Esophagus muscularis mucosa (tissue), 4 donors: ENCODE results near the gene BTBD1. TPM values are rescaled to one million over a fixed set of nuclear protein-coding genes. Genes with fewer than 3 reads are reported as not detected.
A peak's percentile ranks its signal among the peaks of the same experiment; 100 is the strongest.

Source experiments
- DNase-seq: peaks from one replicate; pipeline ENCODE4 v3.0.0-alpha.2; 2017; ENCODE audit errors: extremely low spot score
- H3K27ac ChIP-seq, 4 donors: fragments of 200-600 bp; sonication (generic); replicated peaks in 1 of 4; 1 replicate in 3 of 4; 2 replicates in 1 of 4; pipeline ENCODE4 v1.5.1; 2016 to 2019; ENCODE audit warnings: mild to moderate bottlenecking in 1 of 4
- H3K27me3 ChIP-seq, 4 donors: fragments of 200-600 bp; sonication (generic); one replicate each; pipeline versions ENCODE4 v1.5.1 to v1.6.0; 2016 to 2019
- H3K36me3 ChIP-seq, 4 donors: fragments of 200-600 bp; sonication (generic); one replicate each; pipeline ENCODE4 v1.5.1; 2016 to 2019
- H3K4me1 ChIP-seq, 4 donors: fragments of 200-600 bp; sonication (generic); one replicate each; pipeline ENCODE4 v1.5.1; 2016 to 2019
- H3K4me3 ChIP-seq, 4 donors: fragments of 200-600 bp; sonication (generic); 1 replicate in 2 of 4; 2 replicates in 2 of 4; pipeline ENCODE4 v1.5.1; 2016 to 2019; ENCODE audit warnings: mild to moderate bottlenecking in 4 of 4, moderate library complexity in 1 of 4
- H3K9me3 ChIP-seq, 4 donors: fragments of 200-600 bp; sonication (generic); 1 replicate in 3 of 4; 2 replicates in 1 of 4; pipeline ENCODE4 v1.5.1; 2016 to 2019
- EP300 ChIP-seq: sonication (generic); formaldehyde crosslinking; IDR thresholded peaks from one replicate; pipeline ENCODE4 v1.6.1; 2017; ENCODE audit warnings: antibody characterized with exemption
- POLR2A ChIP-seq: fragments of 450-650 bp; IDR thresholded peaks from one replicate; pipeline ENCODE4 v1.6.1; 2017; ENCODE audit warnings: antibody characterized with exemption, moderate library complexity, mild to moderate bottlenecking, low read depth
- POLR2AphosphoS5 ChIP-seq, 2 donors: sonication (generic); formaldehyde crosslinking; IDR thresholded peaks; one replicate each; pipeline ENCODE4 v1.6.1; 2017; ENCODE audit warnings: antibody characterized with exemption in 2 of 2
- WGBS: methylation state at CpG from one replicate; pipeline ENCODE4 v1.1.5; 2018; 5-methylcytosine and 5-hydroxymethylcytosine counted together
- intact Hi-C: fragments of 100-400 bp; cut with DNase I; formaldehyde crosslinking; loops from one replicate; pipeline ENCODE4 v1.15.1; 2023
- total RNA-seq, 4 donors: library from RNA; depleted of rRNA; stranded (reverse); fragments of >200 nt; gene quantifications; one replicate each; pipeline versions ENCODE4 v1.1.0 to v1.2.1, GENCODE V29; 2016
- TF ChIP-seq, protein P1 (sequence below), 3 experiments: fragments of 200-600 bp in 2 of 3; fragments of 450-650 bp in 1 of 3; sonication (generic) in 2 of 3; IDR thresholded peaks; one replicate each; pipeline ENCODE4 v1.5.1; 2017 to 2019; ENCODE audit warnings: antibody characterized with exemption in 3 of 3, mild to moderate bottlenecking in 2 of 3, moderate library complexity in 1 of 3

BTBD1 gene
- total RNA-seq, 4 donors from 2014 or later, result 53.2 to 69.6 (median 64.2) TPM

DNA sequence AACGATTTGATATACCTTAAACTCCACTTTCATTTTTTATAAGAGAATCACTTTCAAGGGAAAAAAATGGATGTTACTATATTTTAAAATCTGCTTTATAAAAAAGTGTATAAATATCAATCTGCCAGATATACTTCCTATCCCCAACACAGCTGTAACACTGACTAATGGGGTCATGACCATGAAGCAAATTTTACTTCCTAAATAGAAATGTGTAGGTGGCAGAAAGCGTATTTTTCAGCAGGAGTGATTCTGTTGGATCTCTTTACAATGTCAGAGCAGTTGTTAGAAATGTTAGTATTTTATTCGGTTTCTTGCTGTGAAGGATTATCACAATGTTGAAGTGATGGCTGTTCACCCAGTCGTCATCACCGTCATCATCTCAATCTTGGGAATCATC, 50.1 kb downstream of the BTBD1 start:
- H3K27me3 ChIP-seq, result no peaks in the 10 kb centered on the region
- no peaks in the 10 kb centered on the region for H3K9me3 ChIP-seq
- H3K4me3 ChIP-seq, result no peak overlapping the region
- intact Hi-C loops, result no loop called here
- no peak overlapping the region for H3K27ac ChIP-seq
- no peak for DNase-seq
- TF ChIP-seq, protein P1, sequence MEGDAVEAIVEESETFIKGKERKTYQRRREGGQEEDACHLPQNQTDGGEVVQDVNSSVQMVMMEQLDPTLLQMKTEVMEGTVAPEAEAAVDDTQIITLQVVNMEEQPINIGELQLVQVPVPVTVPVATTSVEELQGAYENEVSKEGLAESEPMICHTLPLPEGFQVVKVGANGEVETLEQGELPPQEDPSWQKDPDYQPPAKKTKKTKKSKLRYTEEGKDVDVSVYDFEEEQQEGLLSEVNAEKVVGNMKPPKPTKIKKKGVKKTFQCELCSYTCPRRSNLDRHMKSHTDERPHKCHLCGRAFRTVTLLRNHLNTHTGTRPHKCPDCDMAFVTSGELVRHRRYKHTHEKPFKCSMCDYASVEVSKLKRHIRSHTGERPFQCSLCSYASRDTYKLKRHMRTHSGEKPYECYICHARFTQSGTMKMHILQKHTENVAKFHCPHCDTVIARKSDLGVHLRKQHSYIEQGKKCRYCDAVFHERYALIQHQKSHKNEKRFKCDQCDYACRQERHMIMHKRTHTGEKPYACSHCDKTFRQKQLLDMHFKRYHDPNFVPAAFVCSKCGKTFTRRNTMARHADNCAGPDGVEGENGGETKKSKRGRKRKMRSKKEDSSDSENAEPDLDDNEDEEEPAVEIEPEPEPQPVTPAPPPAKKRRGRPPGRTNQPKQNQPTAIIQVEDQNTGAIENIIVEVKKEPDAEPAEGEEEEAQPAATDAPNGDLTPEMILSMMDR (IDR thresholded peaks at IDR 0.05), result no peak
- TF ChIP-seq EP300 (no peak), POLR2AphosphoS5 (IDR thresholded peaks at IDR 0.05) (no peak), POLR2A (no peak)
- peaks cover 9 to 11% (median 10%) of the 10 kb centered on the region in 4 donors for H3K4me1 ChIP-seq
- WGBS, result 82% methylated on average over 5 of the region's 5 CpGs
- peaks cover 8 to 67% (median 42%) of the 10 kb centered on the region in 4 donors for H3K36me3 ChIP-seq

DNA sequence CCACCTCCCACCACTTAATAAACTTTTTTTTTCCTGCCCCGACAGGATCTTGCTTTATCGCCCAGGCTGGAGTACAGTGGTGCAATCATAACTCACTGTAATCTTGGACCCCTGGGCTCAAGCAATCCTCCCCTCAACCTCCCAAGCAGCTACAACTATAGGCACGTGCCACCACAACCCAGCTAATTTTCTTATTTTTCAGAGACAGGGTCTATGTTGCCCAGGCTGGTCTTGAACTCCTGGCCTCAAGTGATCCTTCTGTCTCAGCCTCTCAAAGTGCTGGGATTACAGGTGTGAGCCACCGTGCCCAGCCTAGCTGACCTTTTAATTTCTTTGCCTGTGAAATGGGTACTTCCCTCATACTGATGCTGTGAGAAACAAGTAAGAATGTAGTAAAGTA, 51.7 kb downstream of the BTBD1 start:
- WGBS, result 87% methylated on average over 4 of the region's 4 CpGs
- no peak for TF ChIP-seq POLR2AphosphoS5 (IDR thresholded peaks at IDR 0.05)
- no peak for TF ChIP-seq POLR2A
- no peak for TF ChIP-seq EP300
- TF ChIP-seq, protein P1 (IDR thresholded peaks at IDR 0.05), result no peak
- Histone ChIP-seq H3K27me3 (no peaks in the 10 kb centered on the region), H3K4me1 (peaks cover 15 to 19% (median 18%) of the 10 kb centered on the region in 4 donors), H3K9me3 (no peaks in the 10 kb centered on the region), H3K36me3 (peaks cover 5 to 53% (median 37%) of the 10 kb centered on the region in 4 donors), H3K4me3 (no peak overlapping the region), H3K27ac (no peak overlapping the region)
- intact Hi-C loops, result no loop called here
- DNase-seq, result no peak

DNA sequence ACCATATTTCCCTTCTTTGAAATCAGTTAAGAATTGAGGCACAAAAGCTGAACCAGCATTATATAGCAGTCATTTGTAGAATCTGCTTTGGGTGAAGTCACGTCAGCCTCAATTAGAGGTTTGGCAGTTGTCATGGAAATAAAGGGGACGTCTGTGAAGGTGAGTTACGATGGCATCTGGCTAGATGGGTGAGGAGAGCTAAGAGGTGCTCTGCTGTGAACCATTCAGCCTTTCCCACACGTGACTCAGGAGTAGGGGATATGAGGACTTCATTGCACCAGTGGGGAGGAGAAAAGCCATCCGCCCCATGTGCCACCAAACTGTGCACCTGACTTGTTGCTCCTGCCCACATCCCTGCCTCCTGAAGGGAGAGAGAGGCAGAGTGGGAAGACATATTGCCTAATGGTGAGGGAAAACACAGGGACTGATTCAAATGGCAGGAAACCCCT, 52.8 kb downstream of the BTBD1 start:
- WGBS, result 77% methylated on average over 5 of the region's 5 CpGs
- H3K36me3 ChIP-seq, result peaks cover 1 to 47% (median 30%) of the 10 kb centered on the region in 4 donors
- H3K4me3 ChIP-seq, result no peak overlapping the region
- no peaks in the 10 kb centered on the region for H3K9me3 ChIP-seq
- DNase-seq, result no peak
- H3K27ac ChIP-seq, result no peak overlapping the region
- intact Hi-C loops, result loop anchor here (5.0 kb wide), 2 partner anchors 167 to 193 kb away; partner anchors contain the start of gene HDGFL3
- no peak for TF ChIP-seq POLR2A
- no peak for TF ChIP-seq POLR2AphosphoS5 (IDR thresholded peaks at IDR 0.05)
- H3K4me1 ChIP-seq, result peaks cover 20 to 29% (median 26%) of the 10 kb centered on the region in 4 donors
- H3K27me3 ChIP-seq, result no peaks in the 10 kb centered on the region

DNA sequence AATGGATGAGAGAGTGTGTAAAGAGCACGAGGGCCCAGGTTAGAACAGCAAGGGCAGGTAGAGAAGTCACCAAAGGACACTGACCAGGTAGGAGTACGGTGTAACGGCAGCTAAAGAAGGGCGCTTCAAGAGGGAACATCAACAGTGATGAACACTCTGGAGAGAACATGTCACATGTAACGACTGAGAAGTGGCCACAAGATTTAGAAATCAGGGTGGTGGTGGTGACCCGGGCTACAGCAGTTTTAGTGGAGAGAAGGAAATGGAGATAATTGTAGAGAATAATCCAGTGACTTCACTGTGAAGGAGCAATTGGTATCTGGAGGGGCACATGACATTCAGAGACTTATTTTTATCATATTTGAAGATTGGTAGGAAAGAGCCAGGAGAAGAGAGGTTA, 54.4 kb downstream of the BTBD1 start:
- WGBS, result 96% methylated on average over 6 of the region's 6 CpGs
- Histone ChIP-seq H3K27me3 (no peaks in the 10 kb centered on the region), H3K27ac (no peak overlapping the region), H3K4me3 (no peak overlapping the region), H3K9me3 (no peaks in the 10 kb centered on the region), H3K36me3 (peaks cover 17 to 47% (median 34%) of the 10 kb centered on the region in 4 donors), H3K4me1 (peaks cover 20 to 29% (median 26%) of the 10 kb centered on the region in 4 donors)
- TF ChIP-seq EP300, result no peak
- TF ChIP-seq POLR2AphosphoS5 (IDR thresholded peaks at IDR 0.05), result no peak
- TF ChIP-seq, protein P1 (IDR thresholded peaks at IDR 0.05), result no peak
- TF ChIP-seq POLR2A, result no peak
- intact Hi-C loops, result loop anchor here (5.0 kb wide), 2 partner anchors 165 to 195 kb away; partner anchors contain the start of gene HDGFL3
- no peak for DNase-seq

DNA sequence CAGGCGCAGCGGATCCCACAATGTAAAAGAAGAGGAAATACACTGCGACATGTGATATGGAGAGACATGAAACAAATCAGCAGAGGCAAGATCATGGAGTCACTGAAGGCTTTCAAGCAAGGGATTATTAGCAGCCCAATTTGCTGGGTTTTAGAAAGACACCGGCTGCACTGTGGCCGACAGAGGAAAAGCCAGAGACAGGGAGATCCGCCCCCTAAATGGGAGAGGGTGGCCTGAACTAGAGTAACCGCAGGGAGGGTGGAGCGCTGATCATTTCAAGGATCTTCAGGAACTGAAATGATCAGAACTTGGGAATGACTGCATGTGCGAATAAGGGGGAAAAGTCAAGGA, 55.0 kb downstream of the BTBD1 start:
- no peak for DNase-seq
- H3K4me1 ChIP-seq, result peaks cover 20 to 29% (median 26%) of the 10 kb centered on the region in 4 donors
- WGBS, result 62% methylated on average over 9 of the region's 9 CpGs
- TF ChIP-seq, protein P1 (IDR thresholded peaks at IDR 0.05), result no peak
- TF ChIP-seq EP300, result no peak
- no peak for TF ChIP-seq POLR2AphosphoS5 (IDR thresholded peaks at IDR 0.05)
- no peak for TF ChIP-seq POLR2A
- peak overlapping the region; percentile 77 to 96 (median 91) for H3K4me3 ChIP-seq
- H3K27me3 ChIP-seq, result no peaks in the 10 kb centered on the region
- H3K36me3 ChIP-seq, result peaks cover 23 to 47% (median 36%) of the 10 kb centered on the region in 4 donors
- intact Hi-C loops, result loop anchor here (5.0 kb wide), 2 partner anchors 165 to 195 kb away; partner anchors contain the start of gene HDGFL3
- H3K27ac ChIP-seq, result peak overlapping the region; percentile 80 to 88 (median 84)
- H3K9me3 ChIP-seq, result no peaks in the 10 kb centered on the region
